Subcutaneous abdominal adipose tissue (tissue), 5 donors: ENCODE data around the gene MED27.

Experiments used
- H3K27ac ChIP-seq: one replicate; pipeline ENCODE4 v1.7.0; 2013; ENCODE audit warnings: low read depth, mild to moderate bottlenecking, inconsistent platforms, low read length, moderate library complexity
- H3K27me3 ChIP-seq, 5 donors: one replicate each; pipeline ENCODE4 v1.7.0; 2013; ENCODE audit warnings: low read length in 5 of 5, inconsistent platforms in 1 of 5; ENCODE audit not compliant: control insufficient read depth in 5 of 5, insufficient read depth in 4 of 5
- H3K36me3 ChIP-seq, 5 donors: one replicate each; pipeline ENCODE4 v1.7.0; 2013; ENCODE audit warnings: low read length in 5 of 5; ENCODE audit not compliant: control insufficient read depth in 5 of 5, insufficient read depth in 5 of 5
- H3K4me1 ChIP-seq, 5 donors: one replicate each; pipeline ENCODE4 v1.7.0; 2013; ENCODE audit warnings: low read length in 5 of 5, mild to moderate bottlenecking in 3 of 5, moderate library complexity in 1 of 5; ENCODE audit not compliant: control insufficient read depth in 5 of 5, insufficient read depth in 5 of 5
- H3K4me3 ChIP-seq, 5 donors: one replicate each; pipeline ENCODE4 v1.7.0; 2013; ENCODE audit warnings: low read length in 5 of 5, low read depth in 1 of 5
- H3K9ac ChIP-seq, 5 donors: one replicate each; pipeline ENCODE4 v1.7.0; 2013; ENCODE audit warnings: low read length in 5 of 5, mild to moderate bottlenecking in 4 of 5, moderate library complexity in 3 of 5
- H3K9me3 ChIP-seq, 5 donors: one replicate each; pipeline ENCODE4 v1.7.0; 2013; ENCODE audit warnings: low read length in 5 of 5; ENCODE audit not compliant: control insufficient read depth in 5 of 5
- donor health status: healthy.
- donor health status: healthy.
- donor health status: healthy.
- donor health status: healthy.
- donor health status: healthy.

Gene MED27

GRCh38 chr9:131862261-131862660 lies 217.4 kb downstream of the MED27 start:
- no peak overlapping the region for H3K4me3 ChIP-seq

GRCh38 chr9:131860430-131860829 lies 219.2 kb downstream of the MED27 start:
- peaks cover 0 to under 1% (median 0%) of the 10 kb centered on the region in 5 donors for H3K4me1 ChIP-seq
- H3K9me3 ChIP-seq: no peaks in the 10 kb centered on the region
- no peak overlapping the region for H3K27ac ChIP-seq
- H3K36me3 ChIP-seq: peaks cover 0 to 46% (median 39%) of the 10 kb centered on the region in 5 donors
- no peak overlapping the region for H3K9ac ChIP-seq
- H3K4me3 ChIP-seq: no peak overlapping the region
- no peaks in the 10 kb centered on the region for H3K27me3 ChIP-seq

More at GRCh38 chr9:131862261-131862660, 217.4 kb downstream of the MED27 start:
- Histone ChIP-seq H3K27me3 (no peaks in the 10 kb centered on the region), H3K36me3 (peaks cover 0 to 46% (median 39%) of the 10 kb centered on the region in 5 donors), H3K27ac (no peak overlapping the region), H3K9me3 (no peaks in the 10 kb centered on the region), H3K4me1 (no peaks in the 10 kb centered on the region), H3K9ac (no peak overlapping the region)

DNA sequence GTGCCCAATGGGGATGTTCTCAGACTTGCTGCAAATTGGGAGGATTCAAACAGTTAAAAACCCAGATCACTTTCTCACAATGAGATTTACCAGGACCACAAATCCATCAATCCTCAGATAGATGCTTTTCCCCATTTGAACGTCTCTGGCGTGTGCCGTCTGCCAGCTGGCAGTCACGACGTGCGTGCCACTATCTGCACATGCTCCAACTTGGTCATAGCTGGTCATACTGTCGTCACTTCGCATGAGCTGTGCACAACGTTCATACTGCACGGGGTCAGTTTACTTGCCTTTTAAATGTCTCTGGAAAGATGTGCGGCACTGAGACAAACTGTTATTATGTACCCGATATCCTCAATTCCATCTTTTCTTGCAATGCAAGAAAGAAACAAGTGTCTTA lies 221.5 kb downstream of the MED27 start:
- Histone ChIP-seq H3K9ac (no peak overlapping the region), H3K4me1 (peaks cover 3 to 14% (median 13%) of the 10 kb centered on the region in 5 donors), H3K27me3 (no peaks in the 10 kb centered on the region), H3K27ac (no peak overlapping the region), H3K36me3 (peaks cover 0 to 41% (median 36%) of the 10 kb centered on the region in 5 donors), H3K9me3 (no peaks in the 10 kb centered on the region), H3K4me3 (no peak overlapping the region)

DNA sequence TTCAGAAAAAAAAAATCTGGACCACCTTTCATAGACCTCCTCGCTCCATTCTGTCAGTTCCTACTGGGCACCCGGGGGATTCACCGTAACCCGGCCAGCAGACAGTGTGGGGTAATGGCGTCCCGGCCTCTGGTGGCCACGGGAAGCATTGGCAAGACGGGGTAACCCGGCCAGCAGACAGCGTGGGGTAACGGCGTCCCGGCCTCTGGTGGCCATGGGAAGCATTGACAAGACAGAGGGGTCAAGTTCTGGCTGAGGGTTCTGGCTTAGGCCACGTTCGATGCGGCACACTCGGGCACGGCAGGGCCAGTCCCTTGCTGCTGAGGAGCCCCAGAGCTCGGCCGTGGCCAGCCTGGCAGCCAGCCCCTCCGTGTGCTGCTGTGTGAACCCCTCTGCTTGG lies 223.6 kb downstream of the MED27 start:
- Histone ChIP-seq H3K4me1 (peaks cover 3 to 17% (median 13%) of the 10 kb centered on the region in 5 donors), H3K27ac (no peak overlapping the region), H3K27me3 (peaks cover 0 to 6% (median 0%) of the 10 kb centered on the region in 5 donors), H3K9me3 (no peaks in the 10 kb centered on the region), H3K9ac (no peak overlapping the region), H3K36me3 (peaks cover 0 to 21% (median 20%) of the 10 kb centered on the region in 5 donors), H3K4me3 (no peak overlapping the region)

DNA sequence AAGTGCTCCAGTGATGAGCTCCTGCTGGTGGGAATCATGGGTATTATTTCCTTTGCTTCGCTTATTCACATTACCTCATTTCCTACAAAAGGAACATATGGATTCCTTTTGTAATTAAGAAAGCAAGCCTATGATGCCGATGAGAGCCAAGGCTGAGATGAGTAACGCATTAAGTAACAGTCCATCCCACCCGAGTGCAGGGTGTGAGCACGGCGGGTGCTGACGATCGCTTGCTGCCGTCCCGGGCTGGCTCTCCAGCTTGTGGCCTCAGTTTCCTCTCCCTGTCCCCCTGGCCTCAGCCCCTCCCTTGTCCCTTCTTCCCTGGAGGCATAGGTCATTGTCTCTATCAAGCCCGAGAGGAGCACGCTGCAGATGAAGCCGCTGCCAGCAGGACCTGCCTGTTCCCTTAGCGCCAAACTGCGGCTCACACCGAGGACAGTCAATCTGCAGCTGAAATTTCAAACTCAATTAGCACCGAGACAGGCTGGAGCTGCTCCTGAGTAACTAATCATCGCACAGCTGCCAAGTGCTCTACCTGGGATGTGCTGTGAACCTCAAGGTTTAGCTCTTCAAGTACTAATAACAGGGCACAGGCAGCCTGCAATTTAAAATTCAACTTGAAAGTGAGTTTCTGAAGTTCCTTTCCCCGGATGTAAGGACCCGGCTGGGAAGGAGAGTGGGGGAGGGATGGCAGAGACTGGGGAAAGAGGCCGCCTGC lies 224.6 kb downstream of the MED27 start:
- Histone ChIP-seq H3K27me3 (peaks cover 0 to 7% (median 0%) of the 10 kb centered on the region in 5 donors), H3K4me1 (peaks cover 3 to 17% (median 13%) of the 10 kb centered on the region in 5 donors), H3K4me3 (peak overlapping the region in 4 of 5 donors; percentile 8 to 42 (median 30)), H3K9me3 (no peaks in the 10 kb centered on the region), H3K36me3 (peaks cover 0 to 10% (median 9%) of the 10 kb centered on the region in 5 donors), H3K27ac (no peak overlapping the region), H3K9ac (no peak overlapping the region)

- Histone ChIP-seq H3K4me3 (peak overlapping the region in 3 of 5 donors; percentile 0 to 42 (median 38)), H3K27me3 (peaks cover 0 to 7% (median 0%) of the 10 kb centered on the region in 5 donors), H3K9me3 (no peaks in the 10 kb centered on the region), H3K27ac (no peak overlapping the region), H3K9ac (no peak overlapping the region), H3K4me1 (peaks cover 3 to 17% (median 13%) of the 10 kb centered on the region in 5 donors), H3K36me3 (peaks cover 0 to 3% (median 2%) of the 10 kb centered on the region in 5 donors)
Observed at GRCh38 chr9:131854334-131854733, 225.3 kb downstream of the MED27 start.

- Histone ChIP-seq H3K9ac (no peak overlapping the region), H3K4me1 (peaks cover 3 to 17% (median 13%) of the 10 kb centered on the region in 5 donors), H3K27me3 (peaks cover 0 to 9% (median 2%) of the 10 kb centered on the region in 5 donors), H3K36me3 (no peaks in the 10 kb centered on the region), H3K4me3 (no peak overlapping the region), H3K27ac (no peak overlapping the region), H3K9me3 (no peaks in the 10 kb centered on the region)
Observed at GRCh38 chr9:131853434-131853833, 226.2 kb downstream of the MED27 start.

DNA sequence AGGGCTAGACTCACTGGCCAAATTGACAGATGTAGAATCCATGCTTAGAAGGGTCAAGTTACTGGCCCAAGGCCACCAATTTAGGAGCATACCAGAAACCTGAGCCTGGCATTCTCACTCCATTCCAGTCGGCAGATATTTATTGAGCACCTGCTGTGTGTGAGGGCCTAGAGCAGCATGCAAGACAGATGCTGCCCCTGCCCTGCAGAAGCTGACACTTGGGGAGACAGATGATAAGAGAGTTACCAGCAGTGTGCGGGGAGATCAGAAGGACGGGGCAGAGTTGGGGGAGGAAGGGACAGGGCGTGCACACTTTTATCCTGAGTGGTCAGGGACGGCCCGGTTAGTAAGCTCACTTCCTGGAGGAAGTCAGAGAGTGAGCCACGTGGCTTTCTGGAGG lies 228.3 kb downstream of the MED27 start:
- Histone ChIP-seq H3K9ac (no peak overlapping the region), H3K9me3 (no peaks in the 10 kb centered on the region)

DNA sequence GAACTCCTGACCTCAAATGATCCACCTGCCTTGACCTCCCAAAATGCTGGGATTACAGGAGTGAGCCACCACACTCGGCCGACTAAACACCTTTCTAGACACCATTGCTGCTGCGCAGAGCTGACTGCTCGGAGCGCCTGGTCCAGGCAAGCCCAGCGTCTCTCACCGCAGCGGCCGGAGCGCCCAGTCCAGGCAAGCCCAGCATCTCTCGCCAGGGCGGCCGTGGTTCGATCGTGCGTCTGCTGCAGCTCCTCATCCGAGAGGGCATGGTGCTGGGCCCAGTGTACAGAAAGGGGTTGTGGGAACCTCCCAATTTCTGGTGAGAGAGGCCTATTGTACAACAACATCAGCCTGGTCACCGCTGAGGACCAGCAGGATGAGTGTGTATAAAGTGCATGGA lies 230.3 kb downstream of the MED27 start:
- Histone ChIP-seq H3K36me3 (no peaks in the 10 kb centered on the region), H3K9me3 (no peaks in the 10 kb centered on the region), H3K4me3 (no peak overlapping the region), H3K27ac (no peak overlapping the region), H3K9ac (no peak overlapping the region), H3K27me3 (peaks cover 0 to 11% (median 6%) of the 10 kb centered on the region in 5 donors), H3K4me1 (peaks cover 0 to 8% (median 4%) of the 10 kb centered on the region in 5 donors)

More for the DNA sequence above, 228.3 kb downstream of the MED27 start:
- Histone ChIP-seq H3K27ac (no peak overlapping the region), H3K36me3 (no peaks in the 10 kb centered on the region), H3K4me1 (peaks cover 3 to 17% (median 13%) of the 10 kb centered on the region in 5 donors), H3K4me3 (no peak overlapping the region), H3K27me3 (peaks cover 0 to 11% (median 2%) of the 10 kb centered on the region in 5 donors)

DNA sequence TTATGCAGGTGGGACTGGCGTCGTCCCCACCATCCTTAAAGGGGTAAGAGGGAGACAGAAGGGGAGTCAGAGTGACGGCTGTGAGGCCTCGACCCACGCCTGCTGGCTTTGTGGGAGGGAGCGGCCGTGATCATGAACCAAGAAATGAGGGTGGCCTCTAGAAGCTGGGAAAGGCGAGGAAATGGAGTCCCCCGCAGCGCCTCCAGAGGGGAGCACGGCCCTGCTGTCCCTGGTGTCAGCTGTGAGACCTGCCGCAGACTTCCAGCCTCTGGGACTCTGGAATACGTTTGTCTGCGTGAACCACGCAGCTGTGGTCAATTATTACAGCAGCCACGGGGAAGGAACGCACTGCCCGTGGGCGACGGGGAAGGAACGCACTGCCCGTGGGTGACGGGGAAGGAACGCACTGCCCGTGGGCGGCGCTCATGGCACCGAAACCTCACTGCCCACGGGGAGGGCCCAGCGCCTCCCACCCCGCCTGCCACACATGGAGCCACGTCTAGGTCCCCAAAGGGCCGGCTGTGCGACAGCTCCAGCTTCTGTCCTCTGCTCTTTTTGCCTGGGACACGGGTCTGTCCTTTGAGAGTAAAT lies 231.0 kb downstream of the MED27 start:
- Histone ChIP-seq H3K27ac (no peak overlapping the region), H3K4me3 (no peak overlapping the region), H3K4me1 (peaks cover 0 to 5% (median 0%) of the 10 kb centered on the region in 5 donors), H3K36me3 (no peaks in the 10 kb centered on the region), H3K9me3 (no peaks in the 10 kb centered on the region), H3K27me3 (peaks cover 0 to 18% (median 11%) of the 10 kb centered on the region in 5 donors), H3K9ac (no peak overlapping the region)
